AG10803 (cell line): ENCODE measurements around the gene ACSF2.
A peak's percentile ranks its signal among the peaks of the same experiment; 100 is the strongest.

Experiments
- DNase-seq: peaks from one replicate; pipeline ENCODE4 v3.0.0; 2010; ENCODE audit warnings: low read depth
- H3K4me3 ChIP-seq: 2 replicates; pipeline ENCODE4 v1.5.1; 2011; ENCODE audit warnings: mild to moderate bottlenecking, low read length, control low read depth
- CTCF ChIP-seq: conservative IDR thresholded peaks from 2 replicates; pipeline ENCODE4 v1.5.1; 2011; ENCODE audit warnings: mild to moderate bottlenecking, low read length, control low read depth, inconsistent platforms

ACSF2 gene

GRCh38 chr17:50476545-50477315 is 50.7 kb downstream of the ACSF2 start:
- DNase-seq: no peak
- no peak overlapping the region for H3K4me3 ChIP-seq
- TF ChIP-seq CTCF: no peak

- peak overlapping the region; percentile 95 for H3K4me3 ChIP-seq
Observed at GRCh38 chr17:50477976-50478375, 52.0 kb downstream of the ACSF2 start.

GRCh38 chr17:50478391-50479381 is 52.7 kb downstream of the ACSF2 start, which contains the start of gene RSAD1:
Gene RSAD1, plus strand, starts transcription at chr17:50478860. Its CDS starts 25 bp downstream, at chr17:50478885.
- peak; percentile 12 for TF ChIP-seq CTCF
- H3K4me3 ChIP-seq: peak within 1 kb of the TSS; percentile 95
- peak; percentile 90 for DNase-seq

More at GRCh38 chr17:50477976-50478375, 52.0 kb downstream of the ACSF2 start:
- no peak for TF ChIP-seq CTCF
- no peak for DNase-seq

DNA sequence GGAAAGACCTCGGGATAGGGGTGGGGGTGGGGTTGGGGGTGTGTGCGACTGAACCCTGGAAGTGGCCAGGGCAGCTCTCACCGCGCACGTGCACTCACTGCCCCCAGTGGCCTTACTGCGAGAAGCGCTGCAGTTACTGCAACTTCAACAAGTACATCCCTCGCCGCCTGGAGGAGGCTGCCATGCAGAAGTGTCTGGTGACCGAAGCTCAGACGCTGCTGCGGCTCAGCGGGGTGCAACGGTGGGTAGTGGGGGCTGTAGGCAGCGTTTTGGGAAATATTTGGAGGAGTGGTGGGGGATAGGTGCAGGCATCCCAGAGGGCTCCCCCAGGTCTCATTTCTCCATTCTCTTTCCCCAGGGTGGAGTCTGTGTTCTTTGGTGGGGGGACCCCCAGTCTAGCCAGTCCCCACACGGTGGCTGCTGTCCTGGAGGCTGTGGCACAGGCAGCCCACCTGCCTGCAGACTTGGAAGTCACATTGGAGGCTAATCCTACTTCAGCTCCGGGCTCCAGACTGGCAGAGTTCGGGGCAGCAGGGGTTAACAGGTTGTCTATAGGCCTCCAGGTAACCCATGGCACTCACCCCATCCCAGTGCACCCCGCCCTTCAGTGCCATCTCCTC is 53.6 kb downstream of the ACSF2 start:
- DNase-seq: peak; percentile 79
- TF ChIP-seq CTCF: peak; percentile 65

GRCh38 chr17:50480142-50480764 is 54.2 kb downstream of the ACSF2 start:
- H3K4me3 ChIP-seq: no peak overlapping the region
- TF ChIP-seq CTCF: no peak
- DNase-seq: no peak

More for the DNA sequence above, 53.6 kb downstream of the ACSF2 start:
- H3K4me3 ChIP-seq: peak overlapping the region; percentile 95

DNA sequence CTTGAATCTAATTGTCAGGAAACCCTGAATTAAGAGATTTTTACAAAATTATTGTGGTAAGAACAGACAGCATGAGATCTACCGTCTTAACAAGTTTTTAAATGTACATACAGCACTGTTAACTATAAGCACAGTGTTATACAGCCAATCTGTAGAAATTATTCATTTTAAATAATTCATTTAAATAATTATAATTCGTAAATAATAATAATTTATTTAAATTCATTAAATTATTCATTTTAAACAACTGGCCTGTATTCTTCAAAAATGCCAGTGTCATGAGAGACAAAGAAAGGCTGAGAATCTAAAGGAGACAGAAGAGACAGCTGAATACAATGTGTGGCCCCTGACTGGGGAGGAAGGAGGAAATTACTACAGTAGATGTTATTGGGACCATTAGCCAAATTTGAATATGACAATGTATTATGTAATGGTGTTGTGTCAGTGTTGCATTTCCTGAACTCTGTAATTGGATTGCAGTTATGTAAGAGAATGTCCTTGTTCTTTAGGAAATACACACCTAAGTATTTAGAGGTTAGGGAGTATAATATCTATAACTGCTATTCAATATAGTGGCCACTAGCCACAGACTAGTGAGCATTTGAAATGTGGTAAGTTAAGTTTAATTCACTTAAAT is 55.0 kb downstream of the ACSF2 start:
- H3K4me3 ChIP-seq: no peak overlapping the region
- no peak for DNase-seq
- TF ChIP-seq CTCF: no peak
